DOHH2 (cell line): Measurements from ENCODE around the gene MYEOV.

Experiments
- CTCF ChIP-seq: fragments of 200-600 bp; sonication (generic); IDR thresholded peaks from one replicate; pipeline ENCODE4 v1.5.1; 2014; ENCODE audit warnings: antibody characterized with exemption, mild to moderate bottlenecking, low read depth, low read length; ENCODE audit not compliant: poor library complexity, severe bottlenecking
- EZH2phosphoT487 ChIP-seq: fragments of 200-600 bp; sonication (generic); IDR thresholded peaks from 2 replicates; pipeline ENCODE4 v1.6.1; 2017; ENCODE audit warnings: borderline replicate concordance, mild to moderate bottlenecking, antibody characterized with exemption, low read length, moderate library complexity, mixed read lengths

GRCh38 chr11:69314555-69314954 is 20.6 kb downstream of the MYEOV start:
- TF ChIP-seq CTCF (no peak), EZH2phosphoT487 (no peak)
